SK-N-DZ (cell line): ENCODE measurements around the gene HOXA4.

Source experiments
- DNase-seq: peaks from one replicate; pipeline ENCODE4 v3.0.0-alpha.2; 2015; ENCODE audit warnings: low spot score

The HOXA4 gene

GRCh38 chr7:27133409-27134231 lies 3.1 kb upstream of the HOXA4 start:
- no peak for DNase-seq

- no peak for DNase-seq
These were observed 2.4 kb upstream of the HOXA4 start for GRCh38 chr7:27132978-27133377.

- DNase-seq: no peak
These were observed 1.7 kb upstream of the HOXA4 start for GRCh38 chr7:27132214-27132613.

GRCh38 chr7:27131390-27131819 lies 848 bp upstream of the HOXA4 start:
- no peak for DNase-seq

DNA sequence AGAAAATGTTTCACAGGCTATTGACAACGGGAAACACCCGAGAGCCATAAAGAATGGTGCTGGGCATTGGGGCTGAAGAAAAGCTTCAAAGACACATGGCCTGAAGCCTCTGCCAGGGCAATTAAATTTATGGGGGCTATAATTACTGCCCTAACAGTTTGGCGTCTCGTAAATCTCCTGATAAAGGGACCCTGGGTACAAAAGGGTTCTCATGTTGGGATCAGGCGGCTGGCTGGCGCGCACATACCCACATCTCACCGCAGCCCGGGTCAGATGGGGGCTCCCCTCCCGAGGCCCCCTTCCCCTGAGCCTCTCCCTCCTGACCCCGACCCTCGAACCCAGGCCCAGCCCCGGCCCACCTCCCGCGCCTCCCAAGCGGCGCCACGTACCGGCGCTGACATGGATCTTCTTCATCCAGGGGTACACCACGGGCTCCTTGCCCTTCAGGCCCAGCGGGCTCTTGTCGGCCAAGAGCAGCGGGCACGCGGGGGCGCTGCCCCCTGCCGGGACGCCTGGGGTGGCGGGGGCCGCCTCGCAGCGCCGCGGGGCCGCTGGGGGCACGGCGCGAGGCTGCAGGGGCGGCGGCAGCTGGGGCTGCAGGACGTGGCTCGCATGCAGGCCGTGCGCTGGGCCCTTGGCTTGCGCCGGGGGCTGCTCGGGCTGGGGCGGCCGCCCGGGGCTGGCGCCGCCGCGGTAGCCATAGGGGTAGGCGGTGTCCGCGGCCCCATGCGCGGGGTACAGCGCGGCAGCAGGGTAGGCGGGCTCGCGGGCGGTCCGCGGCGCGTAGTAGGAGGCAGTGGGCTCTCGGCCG lies 623 bp downstream of the HOXA4 start:
- no peak for DNase-seq

DNA sequence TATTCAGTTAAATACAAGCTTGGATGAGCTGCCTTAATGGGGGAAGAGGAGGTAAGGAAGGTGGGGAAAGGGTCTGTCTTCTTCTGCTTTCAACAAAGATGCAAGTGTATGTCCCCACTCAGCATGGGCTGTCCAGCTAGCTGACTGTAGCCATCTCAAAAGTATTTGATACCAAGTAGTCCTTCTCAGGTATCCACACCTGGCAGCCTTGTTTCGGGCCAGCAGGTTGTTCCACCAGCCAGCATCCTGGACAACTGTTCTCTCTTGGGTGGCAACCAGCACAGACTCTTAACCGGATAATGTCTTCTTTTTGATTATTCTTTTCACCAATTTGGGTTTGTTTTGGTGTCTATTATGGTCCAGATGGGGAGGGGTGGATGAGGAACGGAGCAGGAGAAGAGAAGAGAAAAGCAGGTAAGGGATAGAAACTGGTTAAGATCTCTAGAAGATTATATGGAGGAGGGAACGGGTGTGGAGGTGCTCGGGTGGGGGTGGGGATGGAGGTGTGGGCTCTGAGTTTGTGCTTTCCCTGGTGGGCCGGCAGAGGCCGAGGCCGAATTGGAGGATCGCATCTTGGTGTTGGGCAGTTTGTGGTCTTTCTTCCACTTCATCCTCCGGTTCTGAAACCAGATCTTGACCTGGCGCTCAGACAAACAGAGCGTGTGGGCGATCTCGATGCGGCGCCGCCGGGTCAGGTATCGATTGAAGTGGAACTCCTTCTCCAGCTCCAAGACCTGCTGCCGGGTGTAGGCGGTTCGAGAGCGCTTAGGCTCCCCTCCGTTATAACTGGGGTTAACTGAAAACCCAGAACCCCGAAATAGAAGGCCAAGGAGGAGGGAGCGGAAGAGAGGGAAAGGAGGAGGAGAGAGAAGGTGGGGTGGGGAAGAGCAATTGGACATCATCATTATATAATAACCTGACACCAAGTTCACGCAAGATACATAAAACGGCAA lies 1.5 kb downstream of the HOXA4 start:
- DNase-seq: no peak

DNA sequence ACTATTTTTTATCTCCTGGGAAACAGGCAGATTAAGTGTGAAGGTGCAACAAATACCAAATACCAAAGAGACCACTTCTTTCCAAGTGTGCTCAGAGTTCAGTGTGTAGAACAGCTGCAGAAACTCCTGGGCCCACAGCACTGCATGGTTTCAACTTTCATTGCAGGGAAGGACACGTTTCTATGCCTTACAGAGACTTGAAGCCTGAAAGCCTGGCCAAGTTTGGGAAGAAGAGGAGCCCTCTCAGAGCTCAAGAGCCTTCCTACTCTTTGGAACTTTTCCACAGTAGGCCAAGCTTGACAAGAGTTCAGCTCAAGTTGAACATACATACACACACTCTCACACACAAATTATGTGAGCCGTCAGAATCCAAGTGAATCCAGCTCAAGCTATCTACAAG lies 2.5 kb downstream of the HOXA4 start:
- DNase-seq: no peak

GRCh38 chr7:27126596-27127327 lies 3.8 kb downstream of the HOXA4 start:
- DNase-seq: no peak

GRCh38 chr7:27125986-27126394 lies 4.6 kb downstream of the HOXA4 start:
- no peak for DNase-seq

DNA sequence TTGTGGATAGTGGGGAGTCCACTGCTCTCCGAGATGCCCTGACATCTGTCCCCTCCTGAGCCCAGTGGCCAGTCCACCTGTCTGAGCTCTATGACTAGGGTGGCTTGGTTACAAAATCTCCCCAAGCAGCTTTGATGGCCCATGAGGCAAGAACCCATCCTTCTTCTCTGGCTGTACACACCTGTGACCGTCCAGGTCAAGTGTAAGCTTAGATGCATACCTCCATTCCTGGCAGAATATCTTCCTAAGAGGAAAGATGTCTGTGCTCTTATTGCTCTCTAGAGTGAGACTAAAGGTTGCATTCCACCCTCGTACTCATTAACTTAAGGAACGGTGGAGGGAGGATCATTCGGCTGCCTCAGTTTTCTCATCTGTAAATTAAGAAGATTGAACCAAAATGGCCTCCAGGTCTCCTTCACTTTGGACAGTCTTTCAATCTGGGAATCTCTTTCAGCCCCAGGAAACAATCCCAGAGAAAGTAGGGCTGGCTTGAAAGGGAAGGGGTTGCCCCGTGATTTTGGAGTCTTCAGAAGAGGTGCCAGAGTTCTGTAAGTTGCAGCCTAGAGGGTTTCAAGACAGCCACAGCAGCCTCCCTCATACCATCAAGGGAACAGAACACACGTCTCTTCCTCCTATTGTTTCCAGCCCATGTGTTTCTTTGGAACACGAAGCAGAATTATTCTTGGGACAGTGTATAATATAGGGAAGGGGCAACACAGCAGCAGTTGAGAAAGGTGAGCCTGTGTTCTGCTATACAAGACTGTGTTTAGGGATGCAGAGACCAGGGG lies 5.5 kb downstream of the HOXA4 start:
- DNase-seq: no peak

GRCh38 chr7:27124096-27124901 lies 6.3 kb downstream of the HOXA4 start:
- no peak for DNase-seq

DNA sequence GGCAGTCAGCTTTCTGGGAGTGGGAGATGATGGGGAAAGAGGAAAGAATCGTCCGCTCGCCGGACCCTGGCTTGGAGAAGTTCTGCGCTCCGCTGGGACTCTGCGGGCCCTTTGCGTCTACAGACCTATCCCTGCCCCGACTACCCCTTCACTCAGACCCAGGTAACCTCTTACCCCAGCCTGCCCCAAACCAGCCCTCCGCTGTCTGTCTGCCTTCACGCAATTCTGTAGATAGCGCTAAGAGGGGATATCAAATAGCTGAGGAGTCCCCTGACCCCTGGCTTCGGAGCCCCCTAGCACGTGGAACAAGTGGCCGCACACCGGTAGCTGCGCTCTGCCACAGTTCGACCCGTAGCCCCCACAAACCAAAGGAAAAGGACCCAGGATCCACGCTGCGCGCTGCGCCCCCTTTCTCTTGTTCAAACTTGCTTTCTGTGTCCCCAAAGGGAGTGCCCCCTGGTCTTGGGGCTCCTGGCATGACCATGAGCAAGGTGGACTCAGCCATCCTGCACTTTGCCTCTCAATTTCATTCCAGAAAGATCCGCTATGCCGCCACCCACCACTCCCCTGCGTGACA lies 7.0 kb downstream of the HOXA4 start:
- DNase-seq: no peak

- DNase-seq: no peak
These were observed 7.5 kb downstream of the HOXA4 start for GRCh38 chr7:27123007-27123476.

GRCh38 chr7:27122077-27122910 lies 8.3 kb downstream of the HOXA4 start:
- DNase-seq: no peak

DNA sequence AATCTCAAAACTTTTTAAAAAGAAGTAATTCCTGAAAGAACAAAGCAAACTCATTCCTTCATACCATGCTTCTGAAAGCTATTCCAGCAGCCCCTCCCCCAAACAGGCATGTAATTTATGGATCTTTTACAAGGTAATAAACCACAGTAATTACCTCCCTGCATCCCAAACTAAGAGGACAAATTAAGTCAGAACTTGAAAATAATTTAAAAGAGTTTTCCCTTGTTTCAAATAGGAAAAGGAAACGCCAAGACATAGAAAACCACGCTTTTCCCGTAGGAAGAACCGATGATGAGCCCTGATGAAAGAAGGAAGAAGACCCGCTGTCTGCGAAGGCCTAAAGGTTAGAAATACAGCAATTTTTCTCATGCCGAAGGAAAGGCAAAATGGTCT lies 8.9 kb downstream of the HOXA4 start:
- no peak for DNase-seq

- DNase-seq: no peak
These were observed 11.1 kb downstream of the HOXA4 start for GRCh38 chr7:27119412-27119911.

DNA sequence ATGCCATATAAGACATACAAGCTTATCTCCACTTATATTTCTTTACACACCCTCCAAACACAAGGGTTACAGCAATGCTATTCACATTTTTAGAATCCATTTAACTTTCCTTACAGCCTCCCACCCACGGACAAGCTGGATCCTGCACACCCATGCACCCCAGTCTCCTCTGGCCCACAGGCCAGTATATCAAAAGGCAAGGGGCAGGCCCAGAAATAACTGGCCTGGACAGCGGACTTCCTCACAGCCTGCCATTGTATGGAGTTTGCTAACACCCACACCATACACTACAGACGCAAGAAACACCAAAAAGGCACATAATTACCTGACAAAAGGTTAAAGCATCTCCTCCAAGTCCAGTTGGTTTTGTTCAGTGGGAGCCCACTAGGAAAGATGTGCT lies 12.0 kb downstream of the HOXA4 start:
- DNase-seq: no peak
